HS-5 (cell line): ENCODE measurements around the gene ARHGEF4.

Source experiments
- DNase-seq: peaks from one replicate; pipeline ENCODE4 v3.0.0-alpha.2; 2012; ENCODE audit warnings: low read depth

ARHGEF4 gene, protein sequence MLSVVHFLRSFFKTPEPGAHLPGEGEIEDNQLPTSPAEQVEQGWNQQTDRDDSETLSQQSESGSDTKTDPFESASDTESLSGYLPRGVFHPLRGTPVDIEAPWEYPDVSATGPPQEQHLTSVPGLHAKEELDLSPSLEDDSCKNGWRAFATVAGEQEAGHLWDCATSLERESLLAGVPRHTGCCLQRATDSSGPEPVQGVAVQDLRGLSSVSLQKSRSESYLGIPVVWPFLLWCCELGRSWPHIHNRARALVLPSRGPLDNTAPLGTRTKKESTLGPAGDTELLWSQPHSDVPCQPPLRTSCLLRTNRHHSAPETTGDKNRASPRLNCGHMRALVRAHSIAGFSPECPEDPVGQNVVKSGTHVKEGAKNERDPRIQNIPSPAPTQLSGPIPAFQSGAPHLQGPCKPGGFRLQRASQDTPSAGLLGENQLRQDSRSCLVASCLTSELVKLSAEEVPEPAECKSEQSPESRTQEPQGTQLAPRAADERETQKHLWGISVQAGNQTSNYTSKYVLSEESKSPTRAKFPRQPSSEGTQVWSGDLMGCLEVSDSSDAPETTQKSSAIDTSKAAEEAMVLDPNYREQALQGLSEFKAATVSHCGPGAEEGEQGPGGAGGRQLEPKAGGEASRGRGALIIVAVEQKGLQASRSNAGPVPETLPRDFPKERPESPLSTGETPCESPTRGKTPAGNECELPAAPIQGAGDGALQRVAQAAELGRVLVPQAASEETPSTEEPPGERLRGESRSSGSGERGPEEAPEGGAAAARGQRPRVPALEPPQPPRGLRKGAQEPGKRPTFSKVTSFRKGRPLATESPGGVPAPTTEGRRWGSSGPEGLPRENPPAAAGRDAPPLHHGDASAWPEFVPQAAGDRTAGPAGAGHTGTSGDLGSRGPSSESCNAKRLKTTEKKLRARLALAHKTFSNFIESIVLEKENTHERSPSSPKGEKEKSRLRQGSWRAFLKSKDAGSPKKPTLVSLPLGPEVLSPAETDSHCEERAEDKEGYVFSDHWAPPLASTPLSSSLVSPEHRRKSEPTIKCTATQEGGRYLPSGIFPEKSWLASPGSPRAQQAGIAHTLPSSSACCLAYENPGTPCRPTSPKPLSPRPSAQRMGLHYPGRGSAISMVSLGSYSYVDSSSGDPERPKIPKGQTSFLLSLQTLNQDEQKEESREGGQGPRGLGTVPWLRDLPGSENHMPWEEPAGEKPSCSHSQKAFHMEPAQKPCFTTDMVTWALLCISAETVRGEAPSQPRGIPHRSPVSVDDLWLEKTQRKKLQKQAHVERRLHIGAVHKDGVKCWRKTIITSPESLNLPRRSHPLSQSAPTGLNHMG (N-terminal part only)

DNA sequence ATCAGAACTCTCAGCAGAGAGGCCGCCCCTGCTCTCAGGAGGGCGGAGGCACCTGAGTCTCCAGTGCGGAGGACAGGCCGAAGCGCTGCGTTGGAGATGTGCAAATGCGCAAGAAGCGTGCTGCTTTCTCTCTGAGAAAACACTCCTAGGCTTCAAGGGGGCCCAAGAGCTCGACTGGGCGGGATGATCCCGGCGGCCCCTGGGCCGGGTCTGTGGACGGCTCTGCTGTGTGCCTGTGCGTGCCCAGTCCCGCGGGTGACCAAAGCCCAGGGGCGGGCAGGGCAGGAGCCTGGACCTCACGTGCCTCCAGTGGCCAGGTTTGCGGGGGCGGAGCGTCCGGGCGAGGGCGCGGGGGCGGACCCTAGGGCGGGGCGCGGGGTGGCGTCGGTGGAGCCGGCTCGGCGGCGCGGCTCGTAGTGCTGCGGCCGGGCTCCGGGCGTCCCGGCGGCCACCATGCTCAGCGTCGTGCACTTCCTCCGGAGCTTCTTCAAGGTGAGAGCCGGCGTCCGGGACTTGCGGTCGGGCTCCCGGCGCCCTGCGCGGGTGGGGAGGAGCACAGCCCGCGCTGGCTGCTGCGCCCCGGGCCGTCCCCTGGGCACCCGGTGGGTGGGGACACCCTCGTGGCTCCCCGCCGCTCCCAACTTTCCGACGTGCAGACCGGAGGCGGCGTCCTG lies at the start of gene ARHGEF4:
TSS of gene ARHGEF4 (plus strand) at position 414 of the 674 bp plus-strand sequence. CDS start at position 454, 40 bp downstream.
- DNase-seq = no peak

DNA sequence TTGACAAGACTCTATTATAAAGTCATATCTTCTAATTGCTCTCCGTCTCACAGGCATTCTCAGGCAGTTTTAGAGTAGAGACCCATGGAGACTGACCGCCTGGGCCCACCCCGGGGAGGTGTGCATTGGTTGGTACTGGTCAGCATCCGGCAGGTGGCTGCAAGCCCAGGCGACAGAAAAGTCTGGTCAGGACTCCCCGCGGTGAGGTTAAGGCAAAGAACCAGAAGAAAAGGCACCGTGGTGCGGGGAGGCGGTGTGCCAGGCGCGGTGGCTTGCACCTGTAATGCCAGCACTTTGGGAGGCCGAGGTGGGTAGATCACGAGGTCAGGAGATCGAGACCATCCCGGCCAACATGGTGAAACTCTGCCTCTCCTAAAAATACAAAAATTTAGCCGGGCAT lies 48.9 kb upstream of the ARHGEF4 start:
- no peak for DNase-seq

DNA sequence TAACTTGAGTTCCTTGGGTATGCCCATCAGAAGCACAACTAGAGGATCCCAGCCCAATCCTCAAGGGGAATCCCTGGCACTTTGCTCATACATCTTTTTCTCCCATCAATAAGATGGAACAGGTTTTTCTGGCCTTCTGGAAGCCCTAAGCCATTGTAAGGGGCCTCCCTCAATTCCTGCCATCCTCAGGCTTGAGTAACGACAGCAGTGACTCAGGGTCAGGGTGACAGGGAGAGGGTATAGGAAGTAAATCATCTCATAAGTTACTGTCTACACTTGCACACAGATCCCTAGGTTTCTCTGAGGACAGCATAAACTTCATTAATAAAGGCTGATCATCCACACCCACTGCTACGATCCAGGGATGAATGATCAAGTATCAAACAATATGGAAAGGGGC lies 46.4 kb upstream of the ARHGEF4 start:
- DNase-seq = no peak

DNA sequence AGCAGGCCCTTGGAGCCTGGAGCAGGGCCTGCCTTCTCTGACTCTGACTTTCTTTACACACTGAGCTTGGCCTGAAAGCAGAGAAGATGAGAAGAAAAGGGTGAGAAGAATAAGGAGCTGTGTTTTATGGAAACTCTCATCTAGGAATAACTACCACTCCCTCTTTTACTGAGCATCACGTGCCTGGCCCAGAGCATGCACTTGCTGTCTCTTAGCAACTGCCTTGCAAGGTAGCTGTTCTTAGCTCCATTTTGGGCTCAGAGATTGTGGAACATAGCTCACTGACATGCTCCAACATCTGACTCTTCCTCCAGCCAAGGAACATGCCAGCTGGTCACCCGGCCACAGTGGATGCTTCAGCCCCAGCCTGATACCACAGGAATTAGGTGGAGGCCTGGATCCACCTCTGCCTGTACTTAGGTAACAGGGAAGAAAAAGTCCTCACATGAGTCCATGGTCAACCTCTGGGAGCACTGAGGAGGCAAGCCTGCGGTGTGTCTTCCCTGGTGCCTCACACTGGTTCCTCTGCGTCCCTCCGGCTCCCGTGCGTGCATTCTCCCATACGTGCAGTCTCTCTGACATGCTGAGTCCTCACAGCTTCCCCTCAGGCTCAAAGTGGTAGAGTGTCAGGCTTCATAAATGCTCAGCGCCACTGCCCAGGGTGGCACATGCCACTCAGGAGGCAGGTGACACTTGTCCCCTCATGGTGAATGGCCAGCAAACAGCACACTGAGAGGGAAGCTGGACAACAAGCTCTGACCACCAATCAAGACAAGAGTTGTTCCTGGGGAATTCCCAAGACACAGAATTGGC lies 45.7 kb upstream of the ARHGEF4 start:
- no peak for DNase-seq

DNA sequence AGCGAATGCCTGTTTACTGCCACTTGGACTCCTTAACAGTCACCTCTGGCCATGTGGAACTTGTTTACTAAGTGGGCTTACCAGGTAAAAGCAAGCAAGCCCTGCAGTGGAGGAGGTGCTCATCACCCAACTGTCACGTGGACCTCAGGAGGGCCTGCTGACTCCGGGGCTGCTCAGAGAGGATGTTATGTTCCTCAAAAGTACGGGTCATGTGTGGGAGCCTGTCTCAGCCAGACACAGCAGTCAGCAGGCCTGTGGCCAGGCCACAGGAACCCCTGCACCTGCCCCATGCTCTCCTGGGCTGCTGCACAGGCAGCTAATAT lies 45.1 kb upstream of the ARHGEF4 start:
- no peak for DNase-seq

DNA sequence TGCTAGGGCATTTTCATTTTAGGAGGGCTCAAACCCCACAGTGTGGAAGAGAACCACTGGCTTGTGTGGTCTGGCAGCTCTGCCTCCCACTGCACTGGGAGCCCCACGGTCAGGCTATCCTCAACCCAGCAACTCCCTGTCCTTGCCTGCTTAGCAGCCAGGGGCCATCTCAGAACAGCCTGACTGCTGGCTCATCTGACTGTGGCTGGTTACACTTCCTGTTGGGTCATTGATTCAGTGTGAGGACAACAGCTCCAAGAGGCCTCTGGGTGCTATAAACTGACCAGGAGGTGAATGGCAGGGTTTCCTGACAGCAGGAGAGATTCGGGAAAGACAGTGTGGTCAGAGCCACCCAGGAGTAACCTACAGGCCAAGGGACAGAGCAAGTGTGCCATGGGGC lies 41.3 kb upstream of the ARHGEF4 start:
- DNase-seq = no peak

DNA sequence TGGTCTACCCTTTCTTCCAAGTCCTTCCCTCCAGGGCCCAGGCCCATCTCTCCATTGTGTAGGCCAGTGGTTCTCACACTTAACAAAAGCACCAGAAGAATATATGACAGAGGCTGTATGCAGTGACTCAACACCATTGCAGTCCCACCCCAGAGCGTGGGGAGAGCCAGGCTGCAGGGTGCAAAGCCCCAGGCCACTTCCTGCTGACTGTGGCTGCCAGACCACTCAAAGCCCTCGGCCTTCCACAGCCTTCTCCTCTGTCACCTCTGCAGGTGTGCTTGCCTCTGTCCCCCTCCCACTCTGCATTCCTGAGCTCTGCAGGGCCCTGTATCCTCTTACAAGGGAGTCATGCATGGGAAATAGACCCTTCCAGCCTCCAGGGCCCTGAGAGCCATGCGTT lies 40.4 kb upstream of the ARHGEF4 start:
- no peak for DNase-seq

DNA sequence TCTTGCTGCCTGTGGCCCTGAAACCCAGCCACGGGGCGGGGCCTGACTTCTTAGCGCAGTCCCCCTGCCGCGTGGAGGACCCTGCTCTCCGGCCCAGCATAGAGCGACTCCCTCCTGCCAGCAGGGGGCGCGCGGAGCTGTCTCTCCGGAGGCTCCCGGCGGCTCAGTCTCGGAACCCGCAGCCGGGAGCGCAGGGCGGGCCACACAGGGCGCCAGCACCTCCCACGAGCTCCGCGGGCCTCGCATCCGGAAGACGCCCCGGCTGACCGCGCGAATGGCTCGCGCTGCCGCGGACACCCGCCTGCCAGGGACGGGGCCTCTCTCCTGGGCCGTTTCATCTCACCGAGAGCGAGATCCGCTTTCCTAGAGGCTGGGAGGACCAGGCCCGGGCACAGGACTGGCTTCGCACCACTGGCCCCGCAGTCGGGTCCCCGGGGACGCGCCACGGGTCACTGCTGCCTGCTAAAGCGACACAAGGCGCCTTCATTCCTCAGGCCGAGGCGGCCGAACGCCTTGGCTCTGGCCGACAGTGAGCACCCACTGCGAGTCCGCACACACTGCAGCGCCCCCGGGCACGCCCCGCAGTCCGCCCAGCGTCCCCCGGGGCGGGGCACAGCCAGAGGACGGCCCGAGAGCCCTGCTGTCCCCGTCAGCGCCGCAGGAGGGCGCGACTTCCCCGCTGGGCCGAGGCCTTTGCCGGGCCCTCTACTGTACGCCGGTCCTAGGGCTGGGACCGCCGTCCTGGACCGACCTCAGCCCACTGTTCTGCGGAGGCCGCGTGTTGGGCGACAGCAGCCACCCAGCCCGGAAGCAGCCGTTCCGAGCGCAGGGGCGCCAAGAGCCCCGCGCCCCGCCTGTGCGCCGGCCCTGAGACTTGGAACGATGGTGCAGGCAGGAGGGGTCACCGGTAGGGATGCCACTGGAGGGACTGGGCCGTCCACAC lies 39.0 kb upstream of the ARHGEF4 start:
- peak; percentile 44 for DNase-seq

DNA sequence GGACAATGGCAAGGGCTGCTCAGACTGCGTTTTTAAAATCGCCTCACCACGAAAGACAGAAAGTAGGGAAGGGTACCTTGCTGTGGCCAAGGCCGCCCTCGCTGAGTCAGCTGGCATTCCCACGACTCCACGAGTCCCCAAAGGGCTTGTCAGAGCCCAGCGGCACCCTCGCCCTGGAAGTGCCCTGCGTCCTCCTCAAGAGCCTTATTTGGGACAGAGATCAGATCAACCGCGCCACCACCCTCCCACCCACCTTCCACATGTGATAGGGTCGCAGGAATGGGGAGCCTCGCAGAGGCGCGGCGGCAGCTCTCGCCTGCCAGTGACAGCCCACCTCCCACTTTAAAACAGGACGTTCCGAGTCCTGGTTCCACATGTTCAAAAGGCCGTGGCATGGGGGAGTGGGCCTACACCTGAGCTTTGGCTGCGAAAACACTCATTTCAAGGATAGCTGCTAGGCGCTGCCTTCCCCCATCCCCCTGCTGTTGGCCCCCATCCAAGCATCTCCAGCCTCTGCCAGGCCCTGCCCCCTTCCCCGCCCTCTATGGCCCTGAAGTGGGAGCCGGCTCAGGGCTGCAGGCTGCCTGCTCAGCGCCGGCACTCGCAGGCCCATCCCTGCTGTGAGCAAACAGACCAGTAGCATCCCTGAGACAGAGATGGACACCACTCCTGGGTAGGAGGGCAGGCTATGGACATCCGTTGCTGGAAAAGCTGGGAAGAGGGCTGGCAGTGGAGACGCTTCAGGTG lies 38.1 kb upstream of the ARHGEF4 start:
- DNase-seq = no peak

DNA sequence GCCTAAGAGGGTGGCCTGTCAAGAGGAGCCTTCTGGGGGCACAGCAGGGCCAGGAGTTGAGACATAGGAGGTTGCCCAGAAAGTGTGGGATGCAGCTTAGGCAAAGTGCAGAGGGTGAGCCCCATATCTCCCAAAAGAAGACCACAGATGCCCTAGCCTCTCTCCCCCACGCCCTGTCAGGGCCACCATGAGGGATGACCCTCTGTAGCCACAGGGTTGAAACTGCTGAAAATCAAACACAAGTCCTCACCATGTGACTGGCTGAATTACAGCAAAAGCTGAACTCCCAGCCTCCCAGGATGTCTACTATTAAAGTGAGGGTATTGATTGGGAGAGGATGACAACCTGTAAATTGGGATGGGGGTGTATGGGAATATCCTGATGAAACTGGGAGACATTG lies 37.4 kb upstream of the ARHGEF4 start:
- DNase-seq = no peak

DNA sequence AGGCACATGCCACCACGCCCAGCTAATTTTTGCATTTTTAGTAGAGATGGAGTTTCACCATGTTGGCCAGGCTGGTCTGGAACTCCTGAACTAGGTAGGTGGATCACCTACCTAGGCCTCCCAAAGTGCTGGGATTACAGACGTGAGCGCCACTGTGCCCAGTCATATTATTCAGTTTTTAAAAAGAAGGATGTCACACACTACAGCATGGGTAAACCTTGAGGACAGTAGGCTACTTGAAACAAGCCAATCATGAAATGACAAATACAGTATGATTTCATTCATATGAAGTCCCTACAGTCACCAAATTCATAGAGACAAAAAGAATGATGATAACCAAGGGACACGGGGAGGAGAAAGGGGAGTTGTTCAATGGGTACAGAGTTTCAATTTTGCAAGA lies 31.1 kb upstream of the ARHGEF4 start:
- DNase-seq = no peak

DNA sequence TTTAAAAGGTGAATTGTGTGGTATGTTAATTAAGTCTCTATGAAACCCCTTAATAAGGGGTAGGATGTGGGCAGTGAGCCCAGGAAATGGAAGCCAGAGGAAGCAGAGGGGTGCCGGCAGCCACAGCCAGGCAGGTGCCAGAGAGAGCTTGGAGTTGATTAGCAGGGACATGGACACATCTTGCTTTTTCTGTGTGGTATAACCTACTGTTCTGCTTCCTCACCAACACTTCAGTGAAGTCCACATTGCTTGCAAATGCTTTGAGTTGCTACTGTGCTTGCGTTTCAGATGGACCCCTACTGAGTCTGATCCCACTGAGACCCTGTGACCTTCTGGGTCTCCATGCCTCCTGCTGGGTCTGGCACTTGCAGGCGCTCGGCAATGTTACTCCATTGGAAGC lies 30.3 kb upstream of the ARHGEF4 start:
- DNase-seq = no peak

DNA sequence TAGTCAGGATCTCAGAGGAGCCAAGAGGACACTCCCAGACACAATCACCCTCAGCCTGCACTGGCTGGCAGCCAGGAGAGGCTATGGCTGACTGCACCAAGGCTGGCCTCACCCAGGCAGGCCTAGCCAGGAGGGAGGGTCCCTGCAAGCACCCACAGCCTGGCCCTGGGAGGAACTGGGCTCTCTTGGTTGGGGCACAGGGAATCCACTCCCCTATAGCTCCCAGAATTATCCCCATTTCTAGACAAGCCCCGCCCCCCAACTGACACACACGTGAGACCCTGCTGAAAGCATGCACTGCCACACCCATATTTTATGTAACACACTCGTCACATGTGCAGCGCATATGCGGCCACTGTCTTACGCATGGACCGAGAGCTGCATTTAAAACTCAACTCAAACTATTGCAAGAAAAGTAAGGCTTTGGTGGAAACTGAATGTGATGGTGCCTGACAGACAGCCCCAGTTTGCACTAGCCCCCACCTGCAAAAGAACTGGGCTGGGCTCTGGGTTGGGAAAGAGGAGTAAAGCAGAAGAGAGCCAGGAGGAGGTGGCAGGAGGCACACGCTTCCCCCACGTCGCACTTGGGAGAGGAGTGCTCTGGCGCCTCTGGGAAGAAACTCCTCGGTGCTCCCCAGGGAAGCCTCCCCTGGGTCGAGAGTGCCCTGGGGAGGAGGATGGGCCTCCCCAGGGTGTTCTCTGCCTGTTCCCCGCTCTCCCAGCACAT lies 28.9 kb upstream of the ARHGEF4 start:
- no peak for DNase-seq

DNA sequence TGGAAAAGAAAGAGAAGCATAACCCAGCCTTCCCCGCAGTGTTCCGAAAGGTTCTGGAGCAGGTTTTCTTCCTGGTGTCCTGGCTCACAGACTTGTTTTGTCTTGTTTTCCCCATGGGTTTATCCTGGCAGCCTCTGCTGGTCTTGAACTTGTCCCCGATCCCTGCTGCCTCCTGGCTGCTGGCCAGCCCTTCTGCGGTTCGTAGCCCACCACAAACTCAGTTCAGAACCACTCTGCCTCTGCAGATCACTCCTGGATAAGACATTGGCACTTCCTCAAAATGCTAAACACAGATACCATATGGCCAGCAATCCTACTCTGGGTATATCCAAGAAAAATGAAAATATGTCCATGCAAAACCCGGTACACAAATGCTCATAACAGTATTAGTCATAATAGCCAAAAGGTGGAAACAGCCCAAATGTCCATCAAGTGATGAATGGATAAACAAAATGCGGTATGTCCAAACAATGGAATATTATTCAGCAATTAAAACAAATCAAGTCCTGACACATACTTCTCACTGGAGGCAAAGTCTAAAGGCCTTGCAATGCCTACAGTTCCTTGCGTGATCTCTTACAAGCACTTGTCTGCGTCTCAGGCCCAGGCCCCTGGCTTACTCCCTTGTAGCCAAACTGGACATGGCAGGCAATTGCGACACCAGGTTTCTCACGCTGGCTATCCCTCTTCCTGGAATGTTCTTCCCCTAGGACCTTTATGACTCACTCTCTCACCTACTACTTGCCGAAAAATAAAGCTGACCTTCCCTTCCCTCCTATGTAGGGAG lies 28.0 kb upstream of the ARHGEF4 start:
- DNase-seq = no peak

DNA sequence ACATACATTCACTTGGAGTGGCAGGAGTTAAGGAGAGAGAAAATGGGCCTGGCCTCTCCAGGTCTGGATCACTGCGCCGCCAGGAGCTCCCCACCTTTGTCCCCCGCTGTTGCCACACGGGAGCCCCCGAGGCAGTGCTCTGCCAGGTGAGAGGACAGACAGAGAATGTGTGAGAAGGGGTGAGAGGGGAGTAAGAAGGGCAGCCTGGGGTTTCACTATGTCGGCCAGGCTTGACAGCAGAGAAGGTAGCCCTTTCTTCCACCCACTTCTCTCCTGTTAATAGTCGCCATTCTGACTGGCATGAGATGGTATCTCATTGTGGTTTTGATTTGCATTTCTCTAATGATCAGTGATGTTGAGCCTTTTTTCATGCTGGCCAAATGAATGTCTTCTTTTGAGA lies 26.2 kb upstream of the ARHGEF4 start:
- DNase-seq = no peak

DNA sequence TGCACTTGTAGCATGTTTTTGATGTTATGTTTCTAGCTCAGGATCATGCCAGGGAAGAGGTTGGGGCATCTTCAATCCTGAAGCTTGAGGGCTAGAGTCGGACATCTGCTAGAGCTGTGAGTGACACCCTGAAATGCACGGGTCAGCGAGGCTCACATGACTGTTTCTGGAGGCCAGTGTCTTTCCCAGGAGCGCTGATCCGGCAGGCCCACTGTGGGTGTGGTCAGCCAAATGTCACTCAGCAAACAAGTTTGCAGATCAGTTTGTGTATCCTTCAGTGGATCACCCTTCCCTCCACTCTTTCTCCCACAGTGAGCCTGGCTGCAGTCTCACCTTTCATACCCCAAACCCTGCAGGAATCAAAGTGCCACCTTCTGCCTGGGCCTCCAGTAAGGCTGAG lies 23.0 kb upstream of the ARHGEF4 start:
- DNase-seq = no peak

DNA sequence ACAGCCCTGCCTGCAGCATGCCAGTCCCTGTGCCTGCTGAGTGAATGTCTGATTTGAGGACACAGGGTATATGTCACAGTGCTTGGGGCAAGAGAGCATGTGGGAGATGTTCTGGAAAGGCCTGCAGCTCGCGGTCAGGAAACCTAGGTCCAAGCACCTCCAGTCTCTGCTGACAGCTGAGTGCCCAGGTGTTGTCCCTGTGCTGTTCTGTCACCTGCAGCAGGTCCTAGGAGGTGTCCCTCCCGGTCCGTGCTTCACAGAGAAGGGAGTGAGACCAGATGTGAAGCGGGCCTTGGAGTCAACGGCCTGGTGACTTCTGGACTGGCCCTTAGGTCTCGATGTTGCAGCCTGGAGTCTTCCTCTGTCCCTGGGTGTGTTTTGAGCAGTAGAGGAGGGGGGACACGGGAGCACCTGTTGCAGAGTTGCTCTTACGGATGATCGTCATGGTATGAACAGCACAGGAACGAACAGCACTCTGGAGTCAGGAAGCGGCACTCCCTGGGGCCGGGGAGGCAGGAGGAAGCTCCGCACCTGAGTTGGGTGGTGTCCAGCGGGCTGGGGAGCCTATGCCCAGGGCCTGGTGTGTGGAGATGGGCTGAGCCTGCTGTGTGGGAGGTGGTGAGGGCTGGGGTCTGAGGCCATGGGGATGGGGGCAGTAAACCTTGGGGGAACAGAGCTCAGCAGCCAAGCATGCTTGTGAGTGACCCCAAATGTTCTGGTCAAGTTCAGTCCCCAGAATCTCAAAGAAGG lies 21.6 kb upstream of the ARHGEF4 start:
- DNase-seq = no peak
